GM21528 (cell line): ENCODE measurements around the gene CLTCL1.
"Not testable (repeated sequence)": the region's sequence is repeated elsewhere in the genome, so short reads cannot be mapped to it uniquely, and the experiment has no call there.

ENCODE experiments used
- ATAC-seq: cut with Tn5 transposase; IDR thresholded peaks from one replicate; pipeline ENCODE4 v1.9.1; 2021; ENCODE audit warnings: mild to moderate bottlenecking, moderate library complexity; ENCODE audit not compliant: unreplicated experiment, low FRiP score

The CLTCL1 gene

GRCh38 chr22:19222242-19223005 is 69.1 kb downstream of the CLTCL1 start:
- no peak for ATAC-seq

GRCh38 chr22:19220867-19221266 is 70.7 kb downstream of the CLTCL1 start:
- no peak for ATAC-seq

- ATAC-seq: no peak
Measured at GRCh38 chr22:19218541-19219233, 72.8 kb downstream of the CLTCL1 start.

GRCh38 chr22:19216579-19216978 is 74.9 kb downstream of the CLTCL1 start:
- no peak for ATAC-seq

GRCh38 chr22:19215360-19215759 is 76.2 kb downstream of the CLTCL1 start:
- no peak for ATAC-seq

GRCh38 chr22:19214078-19214473 is 77.4 kb downstream of the CLTCL1 start:
- ATAC-seq: no peak

- no peak for ATAC-seq
Measured at GRCh38 chr22:19213442-19214077, 78.0 kb downstream of the CLTCL1 start.

- ATAC-seq: no peak
Measured at GRCh38 chr22:19213001-19213400, 78.5 kb downstream of the CLTCL1 start.

GRCh38 chr22:19212302-19212870 is 79.1 kb downstream of the CLTCL1 start:
- no peak for ATAC-seq

- ATAC-seq: no peak
Measured at GRCh38 chr22:19210188-19210587, 81.3 kb downstream of the CLTCL1 start.

- no peak for ATAC-seq
Measured at GRCh38 chr22:19208287-19208847, 83.2 kb downstream of the CLTCL1 start.

- no peak for ATAC-seq
Measured at GRCh38 chr22:19207884-19208283, 83.6 kb downstream of the CLTCL1 start.

- no peak for ATAC-seq
Measured at GRCh38 chr22:19207401-19207808, 84.1 kb downstream of the CLTCL1 start.

- ATAC-seq: no peak
Measured at GRCh38 chr22:19206287-19206686, 85.2 kb downstream of the CLTCL1 start.

GRCh38 chr22:19204640-19205039 is 86.9 kb downstream of the CLTCL1 start:
- no peak for ATAC-seq

- ATAC-seq: no peak
Measured at GRCh38 chr22:19203834-19204233, 87.7 kb downstream of the CLTCL1 start.

GRCh38 chr22:19202799-19203186 is 88.7 kb downstream of the CLTCL1 start:
- ATAC-seq: not testable (repeated sequence)

GRCh38 chr22:19201869-19202798 is 89.4 kb downstream of the CLTCL1 start:
- ATAC-seq: no peak

GRCh38 chr22:19201130-19201868 is 90.2 kb downstream of the CLTCL1 start:
- no peak for ATAC-seq
